Effector memory CD4-positive, alpha-beta T cell (primary cell): ENCODE measurements around the gene ZBTB8OS.
"Not testable (repeated sequence)": the region's sequence is repeated elsewhere in the genome, so short reads cannot be mapped to it uniquely, and the experiment has no call there.

Experiments
- DNase-seq, 3 donors: peaks; one replicate each; pipeline ENCODE4 v3.0.0-alpha.2; 2020
- H3K27ac ChIP-seq: 2 replicates; pipeline ENCODE4 v1.7.0; 2013; ENCODE audit warnings: mild to moderate bottlenecking, low read length, moderate library complexity; ENCODE audit not compliant: insufficient read depth, poor library complexity, severe bottlenecking
- H3K27me3 ChIP-seq: replicated peaks from 2 replicates; pipeline ENCODE4 v1.7.0; 2013; ENCODE audit warnings: mild to moderate bottlenecking, low read length; ENCODE audit not compliant: insufficient read depth, control insufficient read depth, poor library complexity, severe bottlenecking
- H3K36me3 ChIP-seq: 2 replicates; pipeline ENCODE4 v1.7.0; 2013; ENCODE audit warnings: mild to moderate bottlenecking, low read length, moderate library complexity; ENCODE audit not compliant: control insufficient read depth, insufficient read depth
- H3K4me1 ChIP-seq: 2 replicates; pipeline ENCODE4 v1.7.0; 2013; ENCODE audit warnings: low read length, mild to moderate bottlenecking; ENCODE audit not compliant: control insufficient read depth, insufficient read depth, poor library complexity, severe bottlenecking
- H3K4me3 ChIP-seq: 2 replicates; pipeline ENCODE4 v1.7.0; 2013; ENCODE audit warnings: low read length, low read depth, mild to moderate bottlenecking; ENCODE audit not compliant: insufficient read depth, poor library complexity, severe bottlenecking
- H3K9me3 ChIP-seq: 2 replicates; pipeline ENCODE4 v1.7.0; 2013; ENCODE audit warnings: mild to moderate bottlenecking, low read length, moderate library complexity; ENCODE audit not compliant: control insufficient read depth

The ZBTB8OS gene

GRCh38 chr1:32681999-32682398 is 31.6 kb upstream of the ZBTB8OS start:
- Histone ChIP-seq H3K9me3 (no peaks in the 10 kb centered on the region), H3K36me3 (peaks cover 54% of the 10 kb centered on the region), H3K27me3 (no peaks in the 10 kb centered on the region), H3K27ac (no peak overlapping the region), H3K4me1 (no peaks in the 10 kb centered on the region), H3K4me3 (no peak overlapping the region)
- DNase-seq = no peak

- DNase-seq = no peak
- Histone ChIP-seq H3K36me3 (peaks cover 58% of the 10 kb centered on the region), H3K4me3 (no peak overlapping the region), H3K4me1 (no peaks in the 10 kb centered on the region), H3K27ac (no peak overlapping the region), H3K27me3 (no peaks in the 10 kb centered on the region), H3K9me3 (no peaks in the 10 kb centered on the region)
These were observed 31.2 kb upstream of the ZBTB8OS start for GRCh38 chr1:32681509-32681908.

- no peaks in the 10 kb centered on the region for H3K9me3 ChIP-seq
- peaks cover 61% of the 10 kb centered on the region for H3K36me3 ChIP-seq
- H3K27ac ChIP-seq = no peak overlapping the region
- no peaks in the 10 kb centered on the region for H3K27me3 ChIP-seq
- H3K4me3 ChIP-seq = no peak overlapping the region
- H3K4me1 ChIP-seq = no peaks in the 10 kb centered on the region
- DNase-seq = no peak
These were observed 30.3 kb upstream of the ZBTB8OS start for GRCh38 chr1:32680642-32681041.

GRCh38 chr1:32679993-32680392 is 29.6 kb upstream of the ZBTB8OS start:
- not testable (repeated sequence) for H3K4me1 ChIP-seq, DNase-seq, H3K4me3 ChIP-seq, H3K27ac ChIP-seq, H3K9me3 ChIP-seq, H3K27me3 ChIP-seq
- H3K36me3 ChIP-seq = peaks cover 55% of the 10 kb centered on the region

- no peak overlapping the region for H3K27ac ChIP-seq
- H3K4me3 ChIP-seq = no peak overlapping the region
- no peak for DNase-seq
- H3K36me3 ChIP-seq = peaks cover 67% of the 10 kb centered on the region
- H3K4me1 ChIP-seq = no peaks in the 10 kb centered on the region
- no peaks in the 10 kb centered on the region for H3K27me3 ChIP-seq
- H3K9me3 ChIP-seq = no peaks in the 10 kb centered on the region
These were observed 26.6 kb upstream of the ZBTB8OS start for GRCh38 chr1:32676945-32677344.

GRCh38 chr1:32668716-32669115 is 18.4 kb upstream of the ZBTB8OS start:
- DNase-seq, H3K4me1 ChIP-seq: not testable (repeated sequence)
- peaks cover 79% of the 10 kb centered on the region for H3K36me3 ChIP-seq

GRCh38 chr1:32666901-32667566 is 16.7 kb upstream of the ZBTB8OS start:
- peaks cover 63% of the 10 kb centered on the region for H3K36me3 ChIP-seq
- H3K9me3 ChIP-seq = no peaks in the 10 kb centered on the region
- H3K27ac ChIP-seq = no peak overlapping the region
- no peaks in the 10 kb centered on the region for H3K27me3 ChIP-seq
- H3K4me3 ChIP-seq = no peak overlapping the region
- no peaks in the 10 kb centered on the region for H3K4me1 ChIP-seq
- DNase-seq = no peak

More at GRCh38 chr1:32668716-32669115, 18.4 kb upstream of the ZBTB8OS start:
- not testable (repeated sequence) for H3K27ac ChIP-seq, H3K9me3 ChIP-seq, H3K4me3 ChIP-seq, H3K27me3 ChIP-seq

- Histone ChIP-seq H3K9me3 (no peaks in the 10 kb centered on the region), H3K4me3 (no peak overlapping the region), H3K4me1 (no peaks in the 10 kb centered on the region), H3K27me3 (no peaks in the 10 kb centered on the region), H3K27ac (no peak overlapping the region), H3K36me3 (peaks cover 66% of the 10 kb centered on the region)
- DNase-seq = no peak
These were observed 15.6 kb upstream of the ZBTB8OS start for GRCh38 chr1:32665915-32666314.

- Histone ChIP-seq H3K27me3 (no peaks in the 10 kb centered on the region), H3K4me3 (no peak overlapping the region), H3K27ac (no peak overlapping the region), H3K9me3 (no peaks in the 10 kb centered on the region), H3K36me3 (peaks cover 52% of the 10 kb centered on the region), H3K4me1 (no peaks in the 10 kb centered on the region)
- no peak for DNase-seq
These were observed 9.2 kb upstream of the ZBTB8OS start for GRCh38 chr1:32659581-32659980.

GRCh38 chr1:32652244-32652962 is 2.1 kb upstream of the ZBTB8OS start:
- no peak overlapping the region for H3K4me3 ChIP-seq

More at GRCh38 chr1:32652244-32652962, 2.1 kb upstream of the ZBTB8OS start:
- H3K36me3 ChIP-seq = peaks cover 16% of the 10 kb centered on the region
- H3K4me1 ChIP-seq = peaks cover 20% of the 10 kb centered on the region
- no peaks in the 10 kb centered on the region for H3K27me3 ChIP-seq
- no peaks in the 10 kb centered on the region for H3K9me3 ChIP-seq
- peak overlapping the region; percentile 92 for H3K27ac ChIP-seq
- DNase-seq = no peak
